ENCODE data around the gene SLA2. TPM values are rescaled to one million over a fixed set of nuclear protein-coding genes. Genes with fewer than 3 reads are reported as not detected.

Gene SLA2
- total and polyA plus RNA-seq, 3 donors from 2014 or later: 0.47 to 1.1 (median 0.87) TPM

GRCh38 chr20:36599912-36600345 lies 46.1 kb downstream of the SLA2 start:
- intact Hi-C loops (cut with DNase I; ENCODE audit: low total_unique reads): loop anchor here (10.0 kb wide), 1 partner anchor 55 kb away; the partner anchor contains the start of gene MYL9
- peak overlapping the region in 1 of 2 donors; percentile 2 for H3K27ac ChIP-seq
- 38 to 46% methylated on average over 5 of the region's 5 CpGs for WGBS, 2 donors
- no peaks in the 10 kb centered on the region for H3K36me3 ChIP-seq (ENCODE audit: low read depth, missing control alignments)
- H3K4me3 ChIP-seq: no peak overlapping the region
- no peaks in the 10 kb centered on the region for H3K9me3 ChIP-seq
- no peak for DNase-seq
- H3K27me3 ChIP-seq: no peaks in the 10 kb centered on the region
- peaks cover 13% of the 10 kb centered on the region for H3K4me1 ChIP-seq
- TF ChIP-seq CTCF (IDR thresholded peaks at IDR 0.05): no peak
- TF ChIP-seq POLR2A (IDR thresholded peaks at IDR 0.05): no peak

- Histone ChIP-seq H3K27ac (no peak overlapping the region), H3K4me1 (peaks cover 15% of the 10 kb centered on the region), H3K27me3 (no peaks in the 10 kb centered on the region), H3K4me3 (no peak overlapping the region), H3K36me3 (ENCODE audit: low read depth, missing control alignments) (no peaks in the 10 kb centered on the region), H3K9me3 (no peaks in the 10 kb centered on the region)
- intact Hi-C loops (cut with DNase I; ENCODE audit: low total_unique reads): no loop called here
- TF ChIP-seq POLR2A (IDR thresholded peaks at IDR 0.05) (no peak), CTCF (IDR thresholded peaks at IDR 0.05) (no peak)
- no peak for DNase-seq
- WGBS, 2 donors: 86 to 93% methylated on average over 5 of the region's 5 CpGs
Observed at GRCh38 chr20:36593347-36593929, 52.6 kb downstream of the SLA2 start.

GRCh38 chr20:36591854-36592641 lies 53.9 kb downstream of the SLA2 start:
- H3K36me3 ChIP-seq (ENCODE audit: low read depth, missing control alignments): no peaks in the 10 kb centered on the region

GRCh38 chr20:36591281-36591680 lies 54.7 kb downstream of the SLA2 start:
- Histone ChIP-seq H3K9me3 (no peaks in the 10 kb centered on the region), H3K36me3 (ENCODE audit: low read depth, missing control alignments) (no peaks in the 10 kb centered on the region), H3K4me1 (peaks cover 24% of the 10 kb centered on the region), H3K27me3 (no peaks in the 10 kb centered on the region), H3K27ac (no peak overlapping the region), H3K4me3 (no peak overlapping the region)
- no peak for DNase-seq
- intact Hi-C loops (cut with DNase I; ENCODE audit: low total_unique reads): no loop called here
- WGBS, 2 donors: 59 to 72% methylated on average over 5 of the region's 5 CpGs
- TF ChIP-seq POLR2A (IDR thresholded peaks at IDR 0.05) (no peak), CTCF (IDR thresholded peaks at IDR 0.05) (no peak)

More at GRCh38 chr20:36591854-36592641, 53.9 kb downstream of the SLA2 start:
- H3K4me1 ChIP-seq: peaks cover 19% of the 10 kb centered on the region
- no peak overlapping the region for H3K27ac ChIP-seq
- TF ChIP-seq CTCF (IDR thresholded peaks at IDR 0.05) (peak in 1 of 3 experiments; percentile 28), POLR2A (IDR thresholded peaks at IDR 0.05) (no peak)
- H3K9me3 ChIP-seq: no peaks in the 10 kb centered on the region
- no peaks in the 10 kb centered on the region for H3K27me3 ChIP-seq
- no peak overlapping the region for H3K4me3 ChIP-seq
- WGBS, 2 donors: 81 to 83% methylated on average over 9 of the region's 9 CpGs
- DNase-seq: no peak
- intact Hi-C loops (cut with DNase I; ENCODE audit: low total_unique reads): no loop called here
